HG03039 (cell line): ENCODE measurements around the gene TEN1.
A peak's percentile ranks its signal among the peaks of the same experiment; 100 is the strongest.

ENCODE experiments used
- ATAC-seq: cut with Tn5 transposase; IDR thresholded peaks from one replicate; pipeline ENCODE4 v1.9.1; 2021; ENCODE audit warnings: mild to moderate bottlenecking, moderate library complexity; ENCODE audit not compliant: unreplicated experiment

Gene TEN1

DNA sequence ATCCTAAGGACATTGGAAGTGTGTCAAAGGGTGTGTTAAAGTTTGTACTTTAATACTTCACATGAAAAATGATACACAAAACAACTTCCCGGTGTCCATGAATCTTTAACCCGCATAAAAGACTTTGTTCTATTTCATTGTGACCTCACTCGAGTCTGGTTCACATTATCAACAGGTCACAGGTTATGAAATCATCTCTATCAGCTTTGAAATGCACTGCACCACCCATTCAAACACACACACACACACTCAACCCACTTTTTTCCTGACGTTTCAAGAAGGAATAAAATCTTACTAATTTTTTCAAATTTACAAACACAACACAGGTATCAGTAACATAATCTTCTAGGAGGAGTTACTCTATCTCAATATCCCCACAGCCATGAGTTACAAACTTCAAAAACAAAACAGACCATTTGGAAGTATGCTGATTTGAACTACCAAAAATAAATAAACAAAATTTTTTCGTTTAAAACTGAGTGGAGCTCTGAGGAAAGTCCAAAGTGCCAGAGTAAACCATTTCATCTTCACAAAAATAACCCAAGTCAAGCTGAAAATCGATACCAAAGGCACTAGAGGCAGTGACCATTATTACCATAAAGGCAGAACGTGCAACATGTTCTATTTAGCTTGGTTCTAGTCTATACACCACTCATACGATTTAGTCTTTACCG, 2.7 kb upstream of the TEN1 start:
- no peak for ATAC-seq

GRCh38 chr17:75979705-75980187, 706 bp downstream of the TEN1 start:
- peak; percentile 22 for ATAC-seq

DNA sequence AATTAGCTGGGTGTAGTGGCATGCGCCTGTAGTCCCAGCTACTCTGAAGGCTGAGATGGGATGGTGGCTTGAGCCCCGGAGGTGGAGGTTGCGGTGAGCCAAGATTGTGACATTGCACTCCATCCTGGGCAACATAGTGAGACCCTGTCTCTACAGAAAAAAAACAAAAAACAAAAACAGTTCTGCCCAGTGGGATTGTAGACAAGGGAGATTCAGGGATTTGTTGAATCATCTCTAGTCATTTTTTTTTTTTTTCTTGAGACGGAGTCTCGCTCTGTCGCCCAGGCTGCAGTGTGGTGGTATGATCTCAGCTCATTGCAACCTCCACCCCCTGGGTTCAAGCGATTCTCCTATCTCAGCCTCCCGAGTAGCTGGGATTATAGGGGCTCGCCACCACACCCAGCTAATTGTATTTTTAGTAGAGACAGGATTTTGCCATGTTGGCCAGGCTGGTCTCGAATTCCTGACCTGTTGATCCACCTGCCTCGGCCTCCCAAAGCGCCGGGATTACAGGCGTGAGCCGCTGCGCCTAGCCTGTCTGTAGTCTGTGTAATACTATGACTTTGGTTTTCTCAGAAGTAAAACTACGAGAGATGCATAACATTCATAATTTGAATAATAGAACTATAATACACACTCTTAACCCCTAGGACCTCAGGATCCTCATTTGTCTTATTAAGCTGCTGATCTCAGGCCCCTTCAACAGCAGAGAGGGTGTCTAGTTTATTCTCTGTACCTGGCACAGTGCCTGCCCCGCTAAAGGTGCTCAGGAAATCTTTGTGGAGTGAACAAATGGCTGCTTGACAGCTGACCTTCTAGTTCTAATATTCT, 1.4 kb downstream of the TEN1 start:
- no peak for ATAC-seq

- no peak for ATAC-seq
These were observed 2.1 kb downstream of the TEN1 start for GRCh38 chr17:75981019-75981615.

- no peak for ATAC-seq
These were observed 4.6 kb downstream of the TEN1 start for GRCh38 chr17:75983501-75984181.

DNA sequence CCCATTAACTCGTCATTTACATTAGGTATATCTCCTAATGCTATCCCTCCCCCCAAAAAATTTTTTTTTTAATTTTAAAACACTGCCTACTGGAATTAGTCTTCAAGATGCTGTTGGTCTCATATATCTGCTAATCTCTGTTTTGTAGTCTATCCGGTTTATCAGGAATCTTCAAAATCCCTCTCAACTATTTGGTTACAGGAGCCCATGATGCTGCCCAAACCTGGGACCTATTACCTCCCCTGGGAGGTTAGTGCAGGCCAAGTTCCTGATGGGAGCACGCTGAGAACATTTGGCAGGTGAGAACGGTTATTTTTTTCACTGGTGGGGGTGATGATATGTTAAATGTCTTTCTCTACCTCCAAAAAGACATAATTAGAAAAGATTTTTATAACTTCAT, 6.9 kb downstream of the TEN1 start:
- no peak for ATAC-seq

DNA sequence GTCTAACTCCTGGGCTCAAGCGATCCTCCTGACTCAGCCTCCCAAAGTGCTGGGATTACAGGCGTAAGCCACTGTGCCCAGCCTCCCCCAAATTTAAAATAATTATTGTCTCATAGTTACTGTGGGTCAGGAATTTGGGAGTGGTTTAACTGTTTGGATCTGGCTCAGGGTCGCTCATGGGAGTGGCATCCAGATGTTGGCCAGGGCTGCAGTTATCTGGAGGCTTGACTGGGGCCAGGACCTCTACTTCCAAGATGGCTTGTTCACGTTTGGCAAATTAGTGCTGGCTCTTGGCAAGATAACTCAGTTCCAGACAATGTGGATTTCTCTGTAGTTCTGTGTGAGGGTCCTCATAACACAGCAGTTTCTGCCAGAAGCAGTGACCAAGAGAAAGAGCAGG, 8.0 kb downstream of the TEN1 start:
- ATAC-seq = no peak

GRCh38 chr17:75991396-75991795, 12.4 kb downstream of the TEN1 start:
- no peak for ATAC-seq

DNA sequence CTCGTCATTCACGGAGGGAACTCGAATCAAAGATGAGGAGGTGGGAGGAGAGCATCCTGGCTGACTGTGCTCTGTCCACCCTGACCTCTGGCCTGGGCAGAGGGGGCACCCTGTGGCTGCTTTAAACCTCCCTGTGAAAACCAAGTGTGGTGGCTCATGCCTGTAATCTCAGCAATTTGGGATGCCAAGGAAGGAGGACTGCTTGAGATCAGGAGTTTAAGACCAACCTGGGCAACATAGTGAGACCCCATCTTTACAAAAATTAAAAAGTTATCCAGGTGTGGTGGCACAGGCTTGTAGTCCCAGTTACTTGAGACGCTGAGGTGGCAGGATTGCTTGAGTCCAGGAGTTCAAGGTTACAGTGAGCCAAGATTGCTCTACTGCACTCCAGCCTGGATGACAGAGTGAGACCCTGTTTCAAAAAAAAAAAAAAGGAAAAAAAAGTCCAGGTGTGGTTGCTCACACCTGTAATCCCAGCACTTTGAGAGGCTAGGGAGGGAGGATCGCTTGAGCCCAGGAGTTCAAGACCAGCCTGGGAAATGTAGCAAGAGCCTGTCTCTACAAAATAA, 15.8 kb downstream of the TEN1 start:
- ATAC-seq = no peak

- ATAC-seq = no peak
These were observed 16.4 kb downstream of the TEN1 start for GRCh38 chr17:75995385-75995925.

GRCh38 chr17:75996665-75997590, 17.9 kb downstream of the TEN1 start:
- ATAC-seq = no peak

- no peak for ATAC-seq
These were observed 19.3 kb downstream of the TEN1 start for GRCh38 chr17:75998327-75998795.

- ATAC-seq = no peak
These were observed 21.1 kb downstream of the TEN1 start for GRCh38 chr17:76000016-76000754.

DNA sequence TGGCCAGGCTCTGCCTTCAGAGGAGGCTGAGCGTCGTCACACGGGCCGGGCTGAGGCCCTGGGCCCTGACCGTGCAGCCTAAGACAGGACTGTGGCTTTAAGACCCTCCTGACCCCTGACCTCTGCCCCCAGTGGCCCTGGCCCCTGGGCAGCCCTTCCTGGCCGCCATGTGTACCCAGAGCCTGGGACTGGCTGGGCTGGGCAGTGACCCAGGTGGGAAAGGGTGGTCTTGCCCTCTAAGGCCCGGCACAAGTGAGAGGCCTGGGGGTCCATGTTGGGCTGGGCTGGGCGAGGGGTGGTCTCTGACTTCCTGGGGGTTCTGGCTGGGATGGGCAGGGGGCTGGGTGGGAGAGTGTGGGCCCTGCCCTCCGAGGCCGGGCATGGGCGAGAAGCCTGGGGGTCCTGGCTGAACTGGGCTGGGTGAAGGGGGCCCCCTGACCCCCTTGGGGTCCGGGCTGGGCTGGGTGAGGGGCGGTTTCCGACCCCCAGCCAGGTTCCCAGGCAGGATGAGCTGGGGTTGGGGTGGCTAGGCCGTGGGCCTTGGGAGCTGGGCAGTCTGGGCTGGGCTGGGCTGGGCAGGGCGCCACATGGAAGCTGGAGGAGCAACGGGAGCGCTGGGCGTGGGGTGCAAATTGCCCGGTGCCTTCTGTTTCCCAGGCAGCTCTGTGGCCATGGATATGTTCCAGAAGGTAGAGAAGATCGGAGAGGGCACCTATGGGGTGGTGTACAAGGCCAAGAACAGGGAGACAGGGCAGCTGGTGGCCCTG, 21.9 kb downstream of the TEN1 start, which contains the start of gene CDK3:
Gene CDK3, plus strand, starts transcription at position 101 of the 767 bp plus-strand sequence. Its CDS starts 571 bp downstream, at position 672.
- ATAC-seq = no peak

DNA sequence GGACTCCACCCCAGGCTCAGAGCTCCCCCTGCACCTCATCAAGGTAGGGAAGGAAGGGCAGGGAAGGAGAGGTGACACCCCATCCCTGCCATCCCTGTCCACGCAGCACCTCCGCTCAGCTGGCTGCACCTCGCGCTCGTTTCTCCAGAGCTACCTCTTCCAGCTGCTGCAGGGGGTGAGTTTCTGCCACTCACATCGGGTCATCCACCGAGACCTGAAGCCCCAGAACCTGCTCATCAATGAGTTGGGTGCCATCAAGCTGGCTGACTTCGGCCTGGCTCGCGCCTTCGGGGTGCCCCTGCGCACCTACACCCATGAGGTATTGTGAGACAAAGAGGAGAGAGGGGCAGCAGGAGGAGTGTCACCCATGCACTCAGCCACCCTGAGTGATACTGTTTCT, 23.1 kb downstream of the TEN1 start:
- no peak for ATAC-seq

- ATAC-seq = no peak
These were observed 24.9 kb downstream of the TEN1 start for GRCh38 chr17:76003915-76004314.

DNA sequence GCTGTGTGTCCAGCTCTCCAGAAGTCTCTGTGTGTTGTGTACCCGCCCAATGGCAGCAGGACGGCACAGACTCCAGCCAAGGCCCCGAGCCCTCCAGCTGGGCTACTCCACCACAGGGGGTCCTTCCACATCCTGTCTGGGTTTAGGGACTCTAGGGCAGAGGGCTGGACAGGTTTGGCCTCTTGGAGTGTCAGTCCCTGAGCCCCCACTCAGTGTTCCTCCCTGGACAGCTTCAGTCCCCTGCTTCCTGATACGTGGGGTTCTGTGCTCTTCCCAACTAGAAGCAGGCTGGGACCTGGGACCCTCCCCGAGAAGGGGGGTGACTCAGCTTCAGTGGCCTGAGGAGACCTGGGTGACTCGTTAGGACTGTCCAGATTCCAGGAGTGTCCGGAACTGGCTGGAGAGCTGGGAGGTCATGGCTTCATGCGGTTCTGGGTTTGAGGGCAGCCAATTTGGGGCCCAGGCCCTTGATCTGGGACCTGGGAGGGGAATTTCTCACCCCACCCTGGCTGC, 25.8 kb downstream of the TEN1 start:
- ATAC-seq = no peak
